Right atrium auricular region (tissue), 2 donors: Measurements from ENCODE around the gene AKR7A3. TPM values are rescaled to one million over a fixed set of nuclear protein-coding genes. Genes with fewer than 3 reads are reported as not detected.
A peak's percentile ranks its signal among the peaks of the same experiment; 100 is the strongest.

Experiments
- DNase-seq: peaks from one replicate; pipeline ENCODE4 v3.0.0-alpha.2; 2019; ENCODE audit warnings: low spot score
- H3K27ac ChIP-seq, 2 donors: fragments of 200-600 bp; sonication (generic); 1 replicate in 1 of 2; 2 replicates in 1 of 2; pipeline ENCODE4 v1.5.1; 2016 to 2019
- H3K27me3 ChIP-seq, 2 donors: fragments of 200-600 bp; sonication (generic); one replicate each; pipeline versions ENCODE4 v1.5.1 to v1.6.0; 2017 to 2019
- H3K36me3 ChIP-seq: fragments of 200-600 bp; sonication (generic); one replicate; pipeline ENCODE4 v1.5.1; 2016
- H3K4me1 ChIP-seq, 2 donors: fragments of 200-600 bp; sonication (generic); one replicate each; pipeline versions ENCODE4 v1.5.1 to v1.6.0; 2017 to 2019
- H3K4me3 ChIP-seq, 2 donors: fragments of 200-600 bp; sonication (generic); 1 replicate in 1 of 2; 2 replicates in 1 of 2; pipeline ENCODE4 v1.5.1; 2017 to 2019; ENCODE audit warnings: mild to moderate bottlenecking in 1 of 2, moderate library complexity in 1 of 2
- H3K9me3 ChIP-seq, 2 donors: fragments of 200-600 bp; sonication (generic); one replicate each; pipeline ENCODE4 v1.5.1; 2019
- CTCF ChIP-seq, 2 donors: fragments of 200-600 bp; sonication (generic); IDR thresholded peaks; one replicate each; pipeline ENCODE4 v1.5.1; 2019; ENCODE audit warnings: antibody characterized with exemption in 2 of 2
- total RNA-seq, 2 donors: library from RNA; depleted of rRNA; stranded (reverse); fragments of >200 nt; gene quantifications; one replicate each; pipeline ENCODE4 v1.1.0, GENCODE V29; 2016

The AKR7A3 gene
- total RNA-seq, 2 donors from 2014 or later: 0.20 TPM; not detected in 1

GRCh38 chr1:19255288-19255687, 33.3 kb downstream of the AKR7A3 start:
- no peaks in the 10 kb centered on the region for H3K9me3 ChIP-seq
- H3K36me3 ChIP-seq: peaks cover 52% of the 10 kb centered on the region
- H3K27me3 ChIP-seq: no peaks in the 10 kb centered on the region
- H3K4me3 ChIP-seq: no peak overlapping the region
- H3K4me1 ChIP-seq: peaks cover 0 to 32% of the 10 kb centered on the region in 2 donors
- no peak for DNase-seq
- no peak for TF ChIP-seq CTCF (IDR thresholded peaks at IDR 0.05)
- H3K27ac ChIP-seq: no peak overlapping the region

- DNase-seq: no peak
- Histone ChIP-seq H3K36me3 (peaks cover 43% of the 10 kb centered on the region), H3K27ac (no peak overlapping the region), H3K4me3 (no peak overlapping the region), H3K27me3 (no peaks in the 10 kb centered on the region), H3K4me1 (peaks cover 0 to 34% of the 10 kb centered on the region in 2 donors), H3K9me3 (no peaks in the 10 kb centered on the region)
- no peak for TF ChIP-seq CTCF (IDR thresholded peaks at IDR 0.05)
Observed at GRCh38 chr1:19254416-19254815, 34.2 kb downstream of the AKR7A3 start.

- H3K27ac ChIP-seq: peak within 1 kb of the TSS; percentile 94 to 96
- no peak for TF ChIP-seq CTCF (IDR thresholded peaks at IDR 0.05)
- H3K4me3 ChIP-seq: peak within 1 kb of the TSS; percentile 69 to 89
- peak; percentile 73 for DNase-seq
- no peaks in the 10 kb centered on the region for H3K27me3 ChIP-seq
- peaks cover 0 to 34% of the 10 kb centered on the region in 2 donors for H3K4me1 ChIP-seq
- peaks cover 16% of the 10 kb centered on the region for H3K36me3 ChIP-seq
- H3K9me3 ChIP-seq: no peaks in the 10 kb centered on the region
Observed at GRCh38 chr1:19251305-19252196, 37.0 kb downstream of the AKR7A3 start, which contains the start of the genes EMC1 and MRTO4. Gene EMC1, minus strand, starts transcription at chr1:19251524. Its CDS starts 15 bp downstream, at chr1:19251509. Gene MRTO4, plus strand, starts transcription at chr1:19251805. Its CDS starts 31 bp downstream, at chr1:19251836.

GRCh38 chr1:19250629-19251304, 37.8 kb downstream of the AKR7A3 start:
- Histone ChIP-seq H3K27ac (peak overlapping the region; percentile 94 to 96), H3K4me1 (peaks cover 0 to 34% of the 10 kb centered on the region in 2 donors), H3K4me3 (peak overlapping the region; percentile 69 to 89), H3K27me3 (no peaks in the 10 kb centered on the region), H3K9me3 (no peaks in the 10 kb centered on the region), H3K36me3 (peaks cover 8% of the 10 kb centered on the region)
- DNase-seq: no peak
- no peak for TF ChIP-seq CTCF (IDR thresholded peaks at IDR 0.05)

GRCh38 chr1:19240673-19241538, 47.7 kb downstream of the AKR7A3 start:
- Histone ChIP-seq H3K27me3 (no peaks in the 10 kb centered on the region), H3K4me1 (no peaks in the 10 kb centered on the region), H3K4me3 (no peak overlapping the region), H3K9me3 (no peaks in the 10 kb centered on the region), H3K36me3 (peaks cover 78% of the 10 kb centered on the region), H3K27ac (peak overlapping the region in 1 of 2 donors; percentile 33)
- TF ChIP-seq CTCF (IDR thresholded peaks at IDR 0.05): peak; percentile 90 to 93
- DNase-seq: peak; percentile 83
